ENCODE measurements around the gene POLR2E.

- no peak for TF ChIP-seq CTCF (IDR thresholded peaks at IDR 0.05)
- no peak for TF ChIP-seq POLR2A (IDR thresholded peaks at IDR 0.05)
Measured at GRCh38 chr19:1089126-1089771, 5.9 kb downstream of the POLR2E start.
